H1 (cell line): ENCODE data around the gene ABHD4. TPM values are rescaled to one million over a fixed set of nuclear protein-coding genes. Genes with fewer than 3 reads are reported as not detected.

ENCODE experiments used
- CTCF ChIA-PET: fragments of 300-600 bp; sonication (Branson Sonifier 250); formaldehyde crosslinking; loops from one replicate; lab custom pipeline; 2021; ENCODE audit not compliant: partially characterized antibody; lab: Charles Lee
- POLR2A ChIA-PET: fragments of 300-600 bp; sonication (Branson Sonifier 250); formaldehyde crosslinking; loops from one replicate; lab custom pipeline; 2021; ENCODE audit warnings: inconsistent platforms; ENCODE audit not compliant: partially characterized antibody; lab: Charles Lee
- DNase-seq, 2 experiments: peaks; one replicate each; pipeline versions ENCODE4 v3.0.0 to v3.0.0-alpha.2; 2010 to 2022; ENCODE audit warnings: low spot score in 2 of 2, low read depth in 1 of 2, mixed read lengths in 1 of 2
- FAIRE-seq: peaks from 2 replicates; lab custom pipeline; 2011; peaks lifted over from hg19 to GRCh38; lab: Jason Lieb, UNC
- H2AFZ ChIP-seq: 2 replicates; pipeline ENCODE4 v1.8.1; 2012; ENCODE audit warnings: low read length, inconsistent platforms
- H2AK5ac ChIP-seq: 2 replicates; pipeline ENCODE4 v1.6.1; 2013; ENCODE audit warnings: low read depth, low read length
- H2BK120ac ChIP-seq: replicated peaks from 2 replicates; pipeline ENCODE3; 2013; ENCODE audit warnings: low read depth, low read length, inconsistent platforms
- H2BK12ac ChIP-seq: 2 replicates; pipeline ENCODE4 v1.6.1; 2013; ENCODE audit warnings: low read depth, low read length
- H2BK15ac ChIP-seq: 2 replicates; pipeline ENCODE4 v1.6.1; 2013; ENCODE audit warnings: low read length
- H2BK20ac ChIP-seq: 2 replicates; pipeline ENCODE4 v1.6.1; 2013; ENCODE audit warnings: low read length
- H2BK5ac ChIP-seq: 2 replicates; pipeline ENCODE4 v1.6.1; 2013; ENCODE audit warnings: low read depth, low read length
- H3K14ac ChIP-seq: 2 replicates; pipeline ENCODE4 v1.6.1; 2013; ENCODE audit warnings: inconsistent platforms; ENCODE audit not compliant: insufficient read length
- H3K18ac ChIP-seq: 2 replicates; pipeline ENCODE4 v1.6.1; 2013; ENCODE audit warnings: low read length; ENCODE audit errors: extremely low read depth
- H3K23ac ChIP-seq: 2 replicates; pipeline ENCODE4 v1.6.1; 2013; ENCODE audit warnings: inconsistent platforms; ENCODE audit not compliant: insufficient read length
- H3K23me2 ChIP-seq: 2 replicates; pipeline ENCODE4 v1.6.1; 2013; ENCODE audit warnings: low read depth, low read length
- H3K27ac ChIP-seq: 2 replicates; pipeline ENCODE4 v1.6.1; 2011; ENCODE audit warnings: low read depth, low read length, inconsistent platforms
- H3K27me3 ChIP-seq, 4 experiments: replicated peaks in 1 of 4; 1 replicate in 1 of 4; 2 replicates in 3 of 4; pipeline versions ENCODE4 v1.6.1 to v1.8.1; 2011 to 2013; ENCODE audit warnings: low read length in 3 of 4, mild to moderate bottlenecking in 3 of 4, inconsistent platforms in 2 of 4, mixed read lengths in 2 of 4, moderate library complexity in 1 of 4; ENCODE audit not compliant: control insufficient read depth in 3 of 4, insufficient read depth in 3 of 4; ENCODE audit errors: extremely low read depth in 1 of 4
- H3K36me3 ChIP-seq, 4 experiments: 2 replicates each; pipeline versions ENCODE4 v1.6.1 to v1.8.1; 2011 to 2013; ENCODE audit warnings: mild to moderate bottlenecking in 4 of 4, low read length in 3 of 4, moderate library complexity in 2 of 4, control low read depth in 1 of 4, inconsistent platforms in 1 of 4; ENCODE audit not compliant: insufficient read depth in 4 of 4, control insufficient read depth in 2 of 4
- H3K4ac ChIP-seq: replicated peaks from 2 replicates; pipeline ENCODE3; 2013; ENCODE audit warnings: low read length, low read depth, mixed read lengths, inconsistent platforms; ENCODE audit not compliant: insufficient read length
- H3K4me1 ChIP-seq, 4 experiments: replicated peaks in 1 of 4; 1 replicate in 1 of 4; 2 replicates in 3 of 4; pipeline versions ENCODE4 v1.6.1 to v1.8.1; 2011 to 2013; ENCODE audit warnings: low read length in 3 of 4, inconsistent platforms in 2 of 4, mixed read lengths in 1 of 4; ENCODE audit not compliant: insufficient read depth in 4 of 4, control insufficient read depth in 3 of 4
- H3K4me2 ChIP-seq, 2 experiments: 2 replicates each; pipeline versions ENCODE4 v1.6.1 to v1.8.1; 2011 to 2013; ENCODE audit warnings: low read depth in 2 of 2, low read length in 2 of 2, control low read depth in 1 of 2, inconsistent platforms in 1 of 2, mild to moderate bottlenecking in 1 of 2; ENCODE audit not compliant: insufficient read depth in 1 of 2
- H3K4me3 ChIP-seq, 4 experiments: fragments of 200-600, 300-600 bp in 1 of 4; sonication (generic), shearing (Covaris generic), sonication (Bioruptor Twin) in 1 of 4; 2 replicates each; pipeline versions ENCODE4 v1.5.1 to v1.8.1; 2011 to 2016; ENCODE audit warnings: low read length in 4 of 4, low read depth in 3 of 4, control low read depth in 2 of 4, inconsistent platforms in 2 of 4, mild to moderate bottlenecking in 2 of 4, mixed read lengths in 1 of 4, moderate library complexity in 1 of 4; ENCODE audit not compliant: insufficient read depth in 2 of 4; ENCODE audit errors: extremely low read depth in 1 of 4
- H3K56ac ChIP-seq: replicated peaks from 2 replicates; pipeline ENCODE3; 2013; ENCODE audit warnings: low read depth, mild to moderate bottlenecking, mixed read lengths, low read length, inconsistent platforms; ENCODE audit not compliant: insufficient read length
- H3K79me1 ChIP-seq: 2 replicates; pipeline ENCODE4 v1.6.1; 2013; ENCODE audit warnings: low read depth, low read length, control low read depth
- H3K79me2 ChIP-seq, 2 experiments: 2 replicates each; pipeline versions ENCODE4 v1.6.1 to v1.8.1; 2012 to 2013; ENCODE audit warnings: low read length in 2 of 2, mild to moderate bottlenecking in 2 of 2, inconsistent platforms in 1 of 2; ENCODE audit not compliant: insufficient read depth in 2 of 2, control insufficient read depth in 1 of 2
- H3K9ac ChIP-seq, 4 experiments: replicated peaks in 1 of 4; 1 replicate in 1 of 4; 2 replicates in 3 of 4; pipeline versions ENCODE4 v1.6.1 to v1.8.1; 2011 to 2013; ENCODE audit warnings: low read depth in 3 of 4, low read length in 3 of 4, control low read depth in 2 of 4, mild to moderate bottlenecking in 2 of 4, moderate library complexity in 2 of 4, inconsistent platforms in 1 of 4; ENCODE audit errors: extremely low read depth in 1 of 4
- H3K9me3 ChIP-seq, 2 experiments: 2 replicates each; pipeline versions ENCODE4 v1.6.1 to v1.8.1; 2012 to 2013; ENCODE audit warnings: mild to moderate bottlenecking in 2 of 2, moderate library complexity in 2 of 2, control low read depth in 1 of 2, inconsistent platforms in 1 of 2, low read depth in 1 of 2, low read length in 1 of 2, mixed read lengths in 1 of 2; ENCODE audit not compliant: insufficient read depth in 2 of 2
- H4K20me1 ChIP-seq, 2 experiments: replicated peaks in 1 of 2; 2 replicates each; pipeline versions ENCODE3 to v1.8.1; 2011 to 2013; ENCODE audit warnings: inconsistent platforms in 2 of 2, low read length in 2 of 2, mild to moderate bottlenecking in 1 of 2; ENCODE audit not compliant: insufficient read depth in 2 of 2, control insufficient read depth in 1 of 2
- H4K5ac ChIP-seq: 2 replicates; pipeline ENCODE4 v1.6.1; 2013; ENCODE audit warnings: low read length, low read depth, mixed read lengths, inconsistent platforms; ENCODE audit not compliant: insufficient read length
- H4K8ac ChIP-seq: 2 replicates; pipeline ENCODE4 v1.8.0; 2013; ENCODE audit warnings: mild to moderate bottlenecking, moderate library complexity, low read length, inconsistent platforms; ENCODE audit not compliant: insufficient read depth; ENCODE audit errors: extremely low read depth
- H4K91ac ChIP-seq: replicated peaks from 2 replicates; pipeline ENCODE3; 2013; ENCODE audit warnings: low read length, mixed read lengths, inconsistent platforms; ENCODE audit not compliant: insufficient read length
- RAD21 ChIP-seq, 2 experiments: IDR thresholded peaks in 1 of 2; conservative IDR thresholded peaks in 1 of 2; 2 replicates each; pipeline ENCODE4 v1.6.1; 2011; ENCODE audit warnings: low read depth in 2 of 2, low read length in 2 of 2, improper control_type of control experiment in 1 of 2, inconsistent platforms in 1 of 2, mild to moderate bottlenecking in 1 of 2, moderate library complexity in 1 of 2
- RBBP5 ChIP-seq: IDR thresholded peaks from 2 replicates; pipeline ENCODE4 v1.7.1; 2012; ENCODE audit warnings: low read depth, mild to moderate bottlenecking, inconsistent platforms, low read length, moderate library complexity, borderline replicate concordance
- TBP ChIP-seq: IDR thresholded peaks from 2 replicates; pipeline ENCODE4 v1.6.1; 2011; ENCODE audit warnings: low read depth, low read length, improper control_type of control experiment
- WGBS, 2 experiments: shearing (Covaris generic) in 1 of 2; methylation state at CpG; one replicate each; pipeline versions ENCODE4 v1.1.6 to v1.1.7; 2013 to 2015; ENCODE audit warnings: low lambda C conversion rate in 2 of 2, mixed read lengths in 2 of 2, inconsistent platforms in 1 of 2, low coverage in 1 of 2, missing lambda C conversion rate in 1 of 2; ENCODE audit not compliant: insufficient replicate concordance in 2 of 2, insufficient coverage in 1 of 2, insufficient read length in 1 of 2; ENCODE audit errors: extremely low coverage in 1 of 2, missing lambda C conversion rate in 1 of 2; 5-methylcytosine and 5-hydroxymethylcytosine counted together
- polyA plus RNA-seq, 7 experiments: library from polyadenylated mRNA; depleted of rRNA in 3 of 7; stranded (reverse) in 5 of 7; unstranded in 2 of 7; fragments of >200 nt in 5 of 7; fragments of 200-250 nt in 2 of 7; gene quantifications; 1 replicate in 5 of 7; 2 replicates in 1 of 7; 4 replicates in 1 of 7; pipeline versions ENCODE4 v1.2.1 to v1.2.3, GENCODE V29; 2011 to 2013; ENCODE audit warnings: missing spikeins in 2 of 7, mixed read lengths in 2 of 7
- total RNA-seq: library from RNA; stranded (reverse); fragmentation: NEBNext Ultra II Directional; extraction: Animal tissue kit (Norgen Biotek cat#: 25700); gene quantifications from 2 replicates; pipeline ENCODE4 v1.2.1, GENCODE V29; 2021
- TF ChIP-seq, protein P1 (sequence below): IDR thresholded peaks from 2 replicates; pipeline ENCODE4 v1.6.1; 2012; ENCODE audit warnings: low read length, inconsistent platforms

ABHD4 gene
- total and polyA plus RNA-seq, 2 of the 8 experiments (the other 6 are each of a cell fraction or from before 2014, with no cell fraction given), result 32.4 to 42.9 TPM

DNA sequence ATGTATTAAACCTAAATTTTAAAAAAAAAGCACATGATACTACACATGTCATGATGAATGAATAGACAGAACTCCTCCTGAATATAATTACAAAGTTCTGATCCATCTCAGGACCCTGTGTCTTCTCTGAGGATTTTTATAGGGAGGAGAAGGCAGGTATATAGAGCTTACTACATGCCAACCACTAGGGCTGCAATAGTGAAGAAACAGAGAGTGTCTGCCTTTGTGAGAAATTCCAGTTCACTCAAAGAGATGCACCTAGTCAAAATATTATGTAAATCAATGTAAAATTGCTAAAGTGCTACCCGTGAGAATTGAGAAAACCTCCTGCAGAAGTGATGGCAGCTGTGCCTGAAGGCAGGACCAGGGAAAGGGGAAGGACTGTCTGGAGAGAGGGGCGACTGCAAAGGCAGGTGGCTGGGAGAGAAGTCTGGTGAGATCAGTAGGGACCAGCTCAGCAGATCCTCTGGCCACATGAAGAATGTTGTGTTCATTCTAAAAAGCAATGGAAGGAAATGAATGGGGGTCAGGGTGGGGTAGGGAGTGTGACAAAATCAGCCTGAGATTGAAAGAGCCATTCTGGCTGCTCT, 15.1 kb downstream of the ABHD4 start:
- H3K23ac ChIP-seq, result no peak overlapping the region
- H3K18ac ChIP-seq, result no peak overlapping the region
- no peak overlapping the region; the same call in 1 of the 2 replicates for H3K27ac ChIP-seq
- H3K4ac ChIP-seq, result no peak overlapping the region
- no peak overlapping the region for H2BK20ac ChIP-seq
- no peak overlapping the region; the same call in 1 of the 2 replicates for H2BK12ac ChIP-seq
- no peaks in the 10 kb centered on the region for H3K79me2 ChIP-seq
- H3K4me1 ChIP-seq, result peaks cover 0 to 8% (median under 1%) of the 10 kb centered on the region in 4 experiments; a peak in 3 of 7 replicates
- no peak overlapping the region; the same call in 1 of the 2 replicates for H2AK5ac ChIP-seq
- no peak overlapping the region for H2BK5ac ChIP-seq
- CTCF ChIA-PET, result interaction anchor here (0.7 to 1.3 kb wide), 13 partner anchors 10 to 201 kb away, joined by 3 to 5 read pairs (median 3); partner anchors contain the start of genes ABHD4 and DAD1
- no peaks in the 10 kb centered on the region for H3K27me3 ChIP-seq
- H3K9ac ChIP-seq, result no peak overlapping the region
- no peak for DNase-seq
- no peak overlapping the region for H3K56ac ChIP-seq
- no peak overlapping the region for H3K14ac ChIP-seq
- H3K4me3 ChIP-seq, result no peak overlapping the region
- H2AFZ ChIP-seq, result no peak overlapping the region
- POLR2A ChIA-PET, result interaction anchor here (0.7 to 1.4 kb wide), 5 partner anchors 14 to 340 kb away, joined by 3 read pairs; no protein-coding TSS in a partner anchor
- 78% methylated on average over 2 of the region's 2 CpGs; no CpG with 5 or more reads in 1 of the 2 experiments for WGBS, 2 experiments
- no peaks in the 10 kb centered on the region for H3K79me1 ChIP-seq
- TF ChIP-seq RBBP5, result no peak
- TF ChIP-seq, protein P1, sequence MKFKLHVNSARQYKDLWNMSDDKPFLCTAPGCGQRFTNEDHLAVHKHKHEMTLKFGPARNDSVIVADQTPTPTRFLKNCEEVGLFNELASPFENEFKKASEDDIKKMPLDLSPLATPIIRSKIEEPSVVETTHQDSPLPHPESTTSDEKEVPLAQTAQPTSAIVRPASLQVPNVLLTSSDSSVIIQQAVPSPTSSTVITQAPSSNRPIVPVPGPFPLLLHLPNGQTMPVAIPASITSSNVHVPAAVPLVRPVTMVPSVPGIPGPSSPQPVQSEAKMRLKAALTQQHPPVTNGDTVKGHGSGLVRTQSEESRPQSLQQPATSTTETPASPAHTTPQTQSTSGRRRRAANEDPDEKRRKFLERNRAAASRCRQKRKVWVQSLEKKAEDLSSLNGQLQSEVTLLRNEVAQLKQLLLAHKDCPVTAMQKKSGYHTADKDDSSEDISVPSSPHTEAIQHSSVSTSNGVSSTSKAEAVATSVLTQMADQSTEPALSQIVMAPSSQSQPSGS, result no peak
- TF ChIP-seq RAD21 (IDR thresholded peaks at IDR 0.05 in 1 of 2, conservative IDR thresholded peaks at IDR 0.05 in 1 of 2; ENCODE audit: low read depth in 2 of 2, low read length in 2 of 2), result no peak
- TF ChIP-seq TBP, result no peak
- TF ChIP-seq, all 59 proteins: peak for 0
- no peaks in the 10 kb centered on the region for H4K20me1 ChIP-seq
- peaks cover 5 to 20% (median 16%) of the 10 kb centered on the region in 4 experiments; a peak in 6 of 8 replicates for H3K36me3 ChIP-seq
- no peak overlapping the region for H4K91ac ChIP-seq
- H4K8ac ChIP-seq, result no peak overlapping the region
- H3K23me2 ChIP-seq, result no peaks in the 10 kb centered on the region
- H4K5ac ChIP-seq, result no peak overlapping the region
- H2BK120ac ChIP-seq, result no peak overlapping the region
- FAIRE-seq, result no peak
- H2BK15ac ChIP-seq, result no peak overlapping the region
- no peaks in the 10 kb centered on the region for H3K9me3 ChIP-seq
- H3K4me2 ChIP-seq, result no peak overlapping the region
